Activated CD4-positive, alpha-beta T cell treated with anti-CD3 and anti-CD28 coated beads, Interleukin-2, amount 50 U/mL, for 16 hours (primary cell): ENCODE data around the gene UFSP1.
A peak's percentile ranks its signal among the peaks of the same experiment; 100 is the strongest.
"Not testable (repeated sequence)": the region's sequence is repeated elsewhere in the genome, so short reads cannot be mapped to it uniquely, and the experiment has no call there.

Source experiments
- DNase-seq: peaks from one replicate; pipeline ENCODE4 v3.0.0-alpha.2; 2020

Gene UFSP1

DNA sequence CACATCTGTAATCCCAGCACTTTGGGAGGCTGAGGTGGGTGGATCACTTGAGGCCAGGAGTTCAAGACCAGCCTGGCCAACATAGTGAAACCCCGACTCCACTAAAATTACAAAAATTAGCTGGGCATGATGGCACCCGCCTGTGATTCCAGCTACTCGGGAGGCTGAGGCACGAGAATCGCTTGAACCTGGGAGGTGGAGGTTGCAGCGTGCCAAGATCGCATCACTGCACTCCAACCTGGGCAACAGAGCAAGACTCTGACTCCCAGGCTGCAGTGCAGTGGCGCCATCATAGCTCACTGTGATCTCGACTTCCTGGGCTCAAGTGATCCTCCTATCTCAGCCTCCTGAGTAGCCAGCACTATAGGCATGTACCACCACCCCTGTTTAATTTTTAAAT is 34.6 kb downstream of the UFSP1 start:
- not testable (repeated sequence) for DNase-seq

DNA sequence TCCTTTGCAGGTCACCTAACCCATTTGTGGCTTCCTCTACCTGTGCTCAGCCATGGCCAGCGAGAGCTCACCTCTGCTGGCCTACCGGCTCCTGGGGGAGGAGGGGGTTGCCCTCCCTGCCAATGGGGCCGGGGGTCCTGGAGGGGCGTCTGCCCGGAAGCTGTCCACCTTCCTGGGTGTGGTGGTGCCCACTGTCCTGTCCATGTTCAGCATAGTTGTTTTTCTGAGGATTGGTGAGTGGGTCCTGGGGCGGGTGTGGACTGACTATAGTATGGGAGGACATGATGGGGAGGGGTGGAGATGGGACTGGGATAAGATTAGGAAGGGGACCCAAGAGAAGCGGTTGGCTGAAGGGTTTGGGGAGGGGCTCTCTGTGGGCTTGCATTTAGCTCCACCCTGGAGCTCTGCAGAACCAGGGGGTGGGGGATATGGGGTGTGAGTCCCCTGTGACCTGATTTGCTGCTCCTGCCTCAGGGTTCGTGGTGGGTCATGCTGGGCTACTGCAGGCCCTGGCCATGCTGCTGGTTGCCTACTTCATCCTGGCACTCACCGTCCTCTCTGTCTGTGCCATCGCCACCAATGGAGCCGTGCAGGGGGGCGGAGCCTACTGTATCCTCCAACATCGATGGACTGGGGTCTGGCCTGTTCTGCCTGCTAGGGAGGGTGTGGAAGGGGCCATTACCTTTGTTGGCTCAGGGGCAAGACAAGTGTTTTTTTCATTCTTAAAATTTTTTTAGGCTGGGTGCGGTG is 35.2 kb downstream of the UFSP1 start:
- no peak for DNase-seq

DNA sequence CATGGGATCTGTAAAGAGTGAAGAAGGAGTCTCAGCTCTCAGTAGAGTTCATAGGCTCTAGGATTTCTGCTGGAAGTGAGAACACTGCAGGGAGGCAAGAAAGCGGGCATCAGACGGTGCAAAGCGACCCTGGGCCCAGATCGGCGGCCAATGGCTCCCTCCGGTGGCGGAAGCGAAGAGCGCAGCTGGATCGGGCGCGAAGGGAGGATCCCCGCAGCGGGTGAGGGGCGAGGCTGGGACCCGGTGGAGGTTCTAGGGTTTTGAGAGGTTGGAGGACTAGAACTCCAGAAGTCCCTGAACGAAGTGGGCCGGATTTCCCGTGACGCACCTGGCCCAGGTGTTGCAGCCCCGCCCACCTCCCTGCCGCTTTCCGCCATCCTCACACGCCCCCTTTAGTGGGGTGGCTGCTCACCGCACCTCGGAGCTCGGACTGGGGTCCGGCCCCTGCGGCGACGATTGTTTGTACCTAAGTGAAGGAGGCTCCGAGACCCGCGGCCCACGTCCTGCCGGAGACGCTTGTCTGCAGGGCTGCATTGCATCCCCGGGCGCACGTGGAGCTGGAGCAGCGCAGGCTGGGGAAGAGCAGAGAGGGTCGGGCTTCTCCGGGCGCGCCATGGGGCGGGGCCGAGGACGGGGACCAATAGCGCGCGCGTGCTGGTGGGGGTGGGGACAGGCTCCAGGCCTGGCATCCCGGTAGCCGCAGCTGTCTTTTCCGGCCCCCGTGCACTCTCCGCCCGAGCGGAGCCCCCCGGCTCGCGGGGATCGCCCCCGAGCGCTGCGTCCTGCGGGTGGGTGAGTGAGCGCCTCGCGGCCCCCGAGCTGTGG is 37.3 kb downstream of the UFSP1 start, which contains the start of gene SLC12A9:
SLC12A9 (plus strand) TSS at position 666 of the 825 bp plus-strand sequence. CDS start 1,485 bp downstream, outside the sequence.
- DNase-seq, result peak; percentile 88

DNA sequence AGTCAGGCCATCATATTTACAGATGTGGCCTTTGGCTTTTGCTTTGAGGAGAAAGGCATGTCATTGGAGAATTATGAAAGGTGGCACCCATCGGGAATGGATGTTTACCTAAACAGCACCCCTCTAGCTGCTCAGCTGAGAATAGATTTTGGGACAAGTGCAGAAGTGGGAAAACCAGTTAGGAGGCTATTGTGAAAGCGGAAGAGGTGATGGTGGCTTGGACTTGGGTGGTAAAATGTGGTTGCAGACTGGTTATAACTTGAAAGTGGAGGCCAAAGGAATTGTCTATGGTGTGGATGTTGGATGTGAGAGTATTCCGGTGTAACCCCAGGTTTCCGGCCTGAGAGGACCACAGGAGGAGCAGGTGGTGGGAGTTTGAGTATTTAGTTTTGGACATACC is 42.2 kb downstream of the UFSP1 start:
- DNase-seq, result no peak

DNA sequence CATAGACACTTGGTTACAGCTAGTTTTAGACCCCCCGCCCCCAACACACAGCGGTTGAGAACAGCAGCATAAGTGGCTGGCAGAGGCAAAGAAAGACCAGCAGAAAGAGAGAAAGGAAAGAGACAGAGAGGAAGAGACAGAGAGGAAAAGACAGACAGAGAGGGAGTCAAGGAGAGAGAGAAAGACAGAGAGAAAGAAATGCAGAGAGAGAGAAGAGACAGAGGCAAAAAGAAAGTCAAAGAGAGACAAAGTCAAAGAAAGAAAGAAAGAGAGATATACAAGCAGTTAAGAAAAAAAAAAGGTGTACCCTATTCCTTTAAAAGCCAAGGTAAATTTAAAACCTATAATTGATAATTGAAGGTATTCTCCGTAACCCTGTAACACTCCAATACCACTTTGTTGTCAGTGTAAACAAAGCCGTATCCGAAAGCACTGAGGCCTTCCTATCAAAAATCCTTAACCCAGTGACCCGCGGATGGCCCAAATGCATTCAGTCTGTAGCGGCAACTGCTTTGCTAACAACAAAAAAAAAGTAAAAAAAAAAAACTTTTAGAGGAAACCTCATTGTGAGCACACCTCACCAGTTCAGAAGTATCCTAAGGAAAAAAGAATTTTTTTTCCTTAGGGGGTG is 48.9 kb downstream of the UFSP1 start:
- no peak for DNase-seq

DNA sequence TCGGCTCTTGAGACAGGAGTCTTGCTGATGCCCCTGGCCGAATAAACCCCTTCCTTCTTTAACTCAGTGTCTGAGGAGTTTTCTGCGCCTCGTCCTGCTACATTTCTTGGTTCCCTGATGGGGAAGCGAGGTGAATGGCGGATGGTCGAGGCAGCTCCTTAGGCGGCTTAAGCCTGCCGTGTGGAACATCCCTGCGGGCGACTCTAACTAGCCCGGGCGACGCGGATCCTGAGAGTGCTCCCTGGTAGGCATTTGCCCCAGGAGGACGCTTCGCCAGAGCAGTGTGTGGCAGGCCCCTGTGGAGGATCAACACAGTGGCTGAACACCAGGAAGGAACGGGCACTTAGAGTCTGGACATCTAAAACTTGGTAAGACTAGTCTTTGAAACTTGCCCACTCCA is 50.2 kb downstream of the UFSP1 start:
- DNase-seq, result no peak
